NCI-H82 (cell line): ENCODE data around the gene ACTC1.
"Not testable (repeated sequence)": the region's sequence is repeated elsewhere in the genome, so short reads cannot be mapped to it uniquely, and the experiment has no call there.

Source experiments
- DNase-seq: peaks from one replicate; lab custom pipeline; 2025; lab: John Stamatoyannopoulos, UW

Gene ACTC1

DNA sequence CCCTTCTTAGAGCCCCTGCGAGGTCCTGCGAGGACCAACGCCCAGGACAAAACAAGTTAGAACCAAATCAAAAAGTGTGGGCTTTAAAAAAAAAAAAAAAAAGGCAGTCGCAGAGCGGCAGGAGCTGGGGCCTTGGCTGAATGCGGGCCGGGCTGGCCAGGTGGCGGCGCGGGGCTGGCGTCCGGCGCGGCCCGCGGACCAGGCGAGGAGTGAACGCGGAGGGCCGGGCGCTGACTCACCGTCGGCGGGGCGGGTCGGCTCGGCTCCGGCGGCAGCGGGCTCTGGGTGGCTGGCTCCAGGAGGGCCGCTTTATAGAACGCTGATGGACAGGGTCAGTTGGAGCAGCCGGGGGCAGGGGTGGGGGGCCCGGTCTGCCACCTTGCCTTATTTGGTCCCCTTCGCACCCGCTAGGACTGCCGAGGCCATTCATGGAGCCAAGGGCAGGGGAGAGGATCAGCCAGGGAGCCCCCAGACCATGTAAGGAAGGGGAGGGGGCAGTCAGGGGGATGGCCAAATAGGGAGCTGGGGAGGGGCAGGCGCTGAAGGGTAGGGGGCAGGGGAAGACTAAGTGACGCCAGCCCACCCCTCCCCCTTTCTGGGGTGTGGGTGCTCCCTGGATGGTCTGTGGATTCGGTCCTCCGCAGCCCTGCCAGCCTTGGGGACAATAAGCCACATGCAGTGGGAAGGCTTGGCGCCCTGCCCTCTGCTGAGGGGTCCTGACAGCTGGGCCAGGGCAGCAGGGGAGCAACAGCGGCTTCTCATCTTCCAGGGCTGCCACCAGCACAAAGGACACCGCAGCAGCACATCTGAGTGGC lies at the start of gene ACTC1:
ACTC1 (minus strand) TSS at position 283 of the 815 bp plus-strand sequence. CDS start 741 bp downstream, outside the sequence.
- DNase-seq: no peak

DNA sequence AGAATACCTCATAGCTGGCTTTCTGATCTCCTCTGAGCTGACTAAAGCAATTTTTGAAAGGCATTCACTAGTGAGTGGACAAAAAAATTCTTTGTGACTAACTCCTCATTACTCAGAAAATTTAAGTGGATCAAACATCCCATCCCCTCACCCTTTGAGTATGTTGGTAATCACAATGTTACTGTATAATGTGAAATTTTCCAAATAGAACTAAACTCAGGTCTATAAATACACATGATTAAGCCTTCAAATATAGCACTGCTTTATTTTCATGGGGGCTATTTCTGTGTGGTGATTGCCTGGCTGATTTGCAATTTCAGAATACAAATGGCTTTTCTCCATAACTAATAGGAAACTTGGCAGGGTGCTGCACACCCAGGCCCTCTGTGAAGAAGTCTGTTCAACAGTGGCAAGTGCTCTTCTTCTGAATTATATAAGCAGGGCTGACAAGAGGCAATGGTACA lies 45.9 kb upstream of the ACTC1 start:
- DNase-seq: no peak

DNA sequence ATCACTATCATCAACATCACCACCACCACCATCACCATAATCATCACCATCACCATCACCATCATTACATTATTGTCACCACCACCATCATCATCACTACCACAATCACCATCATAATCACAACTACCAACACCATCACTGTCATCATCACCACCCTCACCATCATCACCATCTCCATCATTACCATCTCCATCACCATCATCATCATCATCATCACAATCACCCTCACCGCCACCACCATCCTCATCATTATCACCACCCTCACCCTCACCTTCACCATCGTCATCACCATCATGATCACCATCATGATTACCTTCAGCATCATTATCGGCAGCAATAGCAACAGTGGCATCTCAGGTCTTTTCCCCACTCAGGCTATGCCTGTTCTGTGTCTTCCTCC lies 42.9 kb upstream of the ACTC1 start:
- DNase-seq: no peak

DNA sequence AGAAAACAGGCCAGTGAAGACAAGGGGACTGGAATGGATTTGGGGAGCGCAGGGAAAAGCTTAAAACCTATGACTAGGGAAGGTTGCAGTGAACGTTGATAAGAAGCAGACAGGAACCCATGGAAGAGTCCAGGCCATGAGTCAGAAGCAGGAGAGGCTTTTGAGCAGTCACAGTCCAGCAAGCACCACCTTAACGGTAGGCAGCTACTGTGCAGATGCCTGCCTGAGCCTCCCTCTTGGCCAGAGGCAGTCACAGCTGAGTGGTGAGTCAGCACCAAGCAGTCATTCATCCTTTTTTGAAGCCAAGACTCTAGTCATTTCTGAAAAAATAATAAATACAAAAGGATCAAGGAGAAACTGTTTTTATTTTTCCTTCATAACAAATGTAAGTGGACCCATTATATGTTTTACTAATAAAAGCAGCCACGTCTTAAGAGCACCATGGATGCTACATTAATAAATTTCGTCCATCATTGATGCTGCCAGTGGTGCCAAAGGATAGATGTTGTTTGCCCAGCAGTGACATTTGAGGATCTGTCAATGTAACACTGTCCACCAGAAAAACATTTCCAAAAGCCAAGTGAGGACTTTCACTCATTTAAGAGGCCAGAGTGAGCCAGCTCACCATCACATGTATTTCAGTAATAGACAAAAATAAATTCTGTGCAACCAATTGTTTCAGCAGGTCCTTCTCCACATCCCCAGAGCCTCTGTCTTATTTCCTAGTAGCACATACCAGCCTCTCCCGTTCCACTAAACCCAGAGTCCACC lies 42.1 kb upstream of the ACTC1 start:
- no peak for DNase-seq

DNA sequence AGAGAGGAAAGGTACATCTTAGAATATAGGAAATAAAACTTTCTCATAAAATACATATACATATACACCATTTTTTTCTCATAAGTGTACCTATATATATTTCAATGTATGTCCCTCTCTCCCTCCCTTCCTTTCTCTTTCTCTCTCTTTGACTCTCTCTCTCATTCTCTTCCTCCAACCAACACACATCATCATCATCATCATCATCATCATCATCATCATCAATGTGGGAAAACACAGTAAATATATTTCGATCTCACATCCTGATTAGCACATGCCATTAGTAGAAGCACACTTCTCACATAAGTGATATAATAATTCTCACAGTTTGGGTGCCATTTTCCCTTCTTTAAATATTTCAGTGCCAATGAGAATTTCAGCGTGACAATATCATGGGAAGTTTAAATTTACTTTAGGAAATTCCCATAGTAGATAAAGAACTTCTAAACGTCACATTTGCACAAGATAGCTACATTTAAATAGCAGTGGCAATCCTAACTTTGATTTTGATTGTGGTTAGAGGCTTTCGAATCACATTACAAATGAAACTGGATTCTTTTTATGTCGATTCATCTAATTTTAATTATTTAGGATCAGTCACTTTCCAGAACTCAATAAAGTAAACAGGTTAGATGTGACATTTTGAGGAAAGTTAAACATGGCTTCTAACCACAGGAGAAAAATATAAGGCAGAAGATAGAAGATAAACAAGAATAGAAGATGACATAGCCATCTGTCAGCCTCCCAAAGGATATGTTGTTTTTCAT lies 33.0 kb upstream of the ACTC1 start:
- DNase-seq: no peak

DNA sequence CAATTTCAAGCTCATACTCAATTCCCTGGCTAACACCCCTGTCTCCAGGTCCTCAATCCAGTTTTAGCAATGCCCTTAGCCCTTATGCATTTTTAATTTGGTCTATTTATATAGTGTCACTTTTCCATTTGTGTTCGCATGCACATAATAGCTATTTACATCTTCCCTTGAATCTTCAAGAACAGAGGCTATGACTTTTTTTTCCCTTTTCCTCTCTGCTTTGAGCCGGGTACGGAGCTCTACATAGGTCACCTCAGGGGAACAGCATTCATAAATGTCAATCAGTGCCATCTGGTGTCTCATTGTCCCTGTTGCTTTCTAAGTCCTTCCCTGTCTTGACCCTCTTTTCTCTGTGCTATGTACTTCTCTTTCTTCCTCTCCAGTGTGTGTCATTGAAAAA lies 26.5 kb upstream of the ACTC1 start:
- peak; percentile 93 for DNase-seq

DNA sequence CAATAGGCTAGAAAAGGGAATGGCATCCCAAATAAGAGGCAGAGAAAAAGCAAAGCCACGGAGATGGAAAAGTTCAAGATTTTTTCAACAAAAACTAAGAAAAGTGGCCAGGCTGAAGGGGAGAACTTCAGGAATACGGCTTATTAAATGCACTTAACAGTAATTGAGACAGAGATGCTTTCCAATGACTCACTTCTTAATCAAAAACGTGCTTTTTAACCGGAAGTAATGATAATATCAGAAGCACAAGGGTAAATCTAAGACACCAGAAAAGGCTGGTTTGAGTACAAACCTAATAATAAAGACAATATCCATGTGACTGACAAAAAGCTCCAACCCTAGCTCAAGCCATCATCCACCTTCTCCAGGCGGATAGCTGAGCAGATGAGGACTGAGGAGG lies 24.8 kb upstream of the ACTC1 start:
- DNase-seq: no peak

DNA sequence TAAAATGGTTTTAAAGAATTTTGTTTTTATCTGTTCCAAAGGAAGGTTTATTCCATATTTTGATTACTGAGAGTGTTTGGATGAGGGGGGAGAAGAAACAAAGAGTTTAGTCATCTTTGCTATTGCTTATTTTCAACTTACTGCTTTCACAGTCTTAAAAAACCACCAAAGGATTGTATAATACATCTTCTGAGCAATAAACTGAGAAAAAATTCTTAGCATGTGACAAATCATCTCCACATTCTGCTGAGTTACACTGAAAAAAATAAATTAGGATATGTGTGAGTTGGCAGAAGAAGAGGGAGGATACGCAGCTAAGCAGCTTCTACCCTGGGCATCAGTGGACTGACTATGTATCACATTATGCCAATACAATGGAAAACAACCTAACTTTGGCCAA lies 23.2 kb upstream of the ACTC1 start:
- DNase-seq: no peak

DNA sequence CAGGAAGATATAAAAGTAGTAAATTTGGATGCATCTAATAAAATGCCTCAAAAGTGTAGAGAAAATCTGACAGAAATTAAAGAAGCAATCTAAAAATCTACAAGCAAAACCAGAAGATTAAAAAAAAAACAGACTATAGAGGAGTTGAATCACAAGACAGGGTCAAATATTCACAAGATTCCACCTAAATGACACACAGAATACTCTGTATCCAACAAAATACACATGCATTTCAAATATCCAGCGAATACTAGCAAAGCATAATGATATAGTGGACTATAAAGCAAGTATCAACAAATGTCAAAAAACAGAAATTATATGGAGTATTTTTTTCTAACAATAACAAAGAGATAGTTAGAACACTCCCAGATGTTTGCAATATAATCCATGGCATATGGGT lies 20.5 kb upstream of the ACTC1 start:
- no peak for DNase-seq

DNA sequence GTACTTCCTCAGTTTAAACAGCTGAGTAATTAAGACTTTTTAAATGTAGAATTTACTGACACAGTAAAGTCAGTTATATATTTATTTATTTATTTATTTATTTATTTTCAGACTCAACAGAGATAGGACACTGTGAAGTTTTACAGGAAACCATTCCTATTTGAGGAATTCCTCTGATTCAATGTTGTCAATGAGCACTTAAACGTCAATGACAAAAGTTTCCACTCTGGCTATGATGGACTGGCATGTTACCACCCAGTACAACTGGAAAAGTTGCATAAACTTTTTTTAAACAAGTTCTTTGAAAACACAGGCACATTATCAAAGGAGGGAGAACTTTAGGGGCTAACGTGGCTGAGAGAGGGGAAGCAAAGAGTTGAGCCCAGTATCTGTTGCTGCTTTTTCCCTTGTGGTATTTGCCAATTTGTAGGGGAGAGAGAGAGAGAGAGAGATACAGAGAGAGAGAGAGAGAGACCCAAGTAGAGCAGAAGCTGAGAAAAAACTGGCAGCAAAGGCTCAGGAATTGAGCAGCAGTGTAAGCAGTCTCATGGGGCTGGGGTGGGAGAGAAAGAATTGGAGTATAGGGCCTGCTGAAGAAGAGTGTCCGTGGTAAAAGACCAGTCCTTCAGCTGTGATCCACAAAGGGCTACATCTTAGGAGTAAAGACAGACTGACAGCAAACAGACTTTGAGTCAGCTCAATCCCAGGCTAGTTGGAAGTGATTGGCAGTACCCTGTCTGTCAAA lies 18.3 kb upstream of the ACTC1 start:
- DNase-seq: peak; percentile 19

DNA sequence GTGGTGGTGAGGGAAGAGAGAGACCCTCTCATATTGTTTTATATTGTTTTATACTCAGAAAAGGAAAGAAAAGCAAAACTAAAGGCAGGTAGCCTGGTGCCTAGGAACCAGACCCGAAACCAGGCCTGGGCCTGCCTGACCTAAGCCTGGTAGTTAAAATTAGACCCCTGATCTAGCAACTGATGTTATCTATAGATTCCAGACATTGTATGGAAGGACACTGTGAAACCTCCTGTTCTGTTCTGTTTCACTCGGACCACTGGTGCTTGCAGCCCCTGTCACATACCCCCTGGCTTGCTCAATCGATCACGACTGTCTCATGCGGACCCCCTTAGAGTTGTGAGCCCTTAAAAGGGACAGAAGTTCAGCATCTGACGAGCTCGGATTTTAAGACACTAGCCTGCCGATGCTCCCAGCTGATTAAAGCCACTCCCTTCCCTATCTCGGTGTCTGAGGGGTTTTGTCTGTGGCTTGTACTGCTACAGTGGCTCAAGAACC lies 17.6 kb upstream of the ACTC1 start:
- DNase-seq: not testable (repeated sequence)

DNA sequence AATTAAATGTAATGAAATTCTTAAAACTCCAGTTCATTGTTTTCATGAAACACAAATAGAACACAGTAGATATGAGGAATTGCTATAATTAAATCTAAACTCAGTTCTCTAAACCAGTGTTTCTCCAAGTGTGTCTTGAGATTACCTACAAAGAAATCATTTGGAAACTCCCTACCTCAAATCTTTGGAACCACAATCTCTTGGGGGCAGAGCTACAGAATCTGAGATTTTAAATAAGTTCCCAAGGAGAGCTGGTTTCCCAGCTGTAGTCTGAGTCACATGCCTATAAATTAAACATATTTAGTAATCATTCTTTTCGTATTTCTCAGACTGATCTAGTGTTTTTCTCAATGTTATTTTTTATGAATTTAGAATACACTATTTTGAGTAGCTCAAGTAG lies 17.0 kb upstream of the ACTC1 start:
- DNase-seq: no peak

DNA sequence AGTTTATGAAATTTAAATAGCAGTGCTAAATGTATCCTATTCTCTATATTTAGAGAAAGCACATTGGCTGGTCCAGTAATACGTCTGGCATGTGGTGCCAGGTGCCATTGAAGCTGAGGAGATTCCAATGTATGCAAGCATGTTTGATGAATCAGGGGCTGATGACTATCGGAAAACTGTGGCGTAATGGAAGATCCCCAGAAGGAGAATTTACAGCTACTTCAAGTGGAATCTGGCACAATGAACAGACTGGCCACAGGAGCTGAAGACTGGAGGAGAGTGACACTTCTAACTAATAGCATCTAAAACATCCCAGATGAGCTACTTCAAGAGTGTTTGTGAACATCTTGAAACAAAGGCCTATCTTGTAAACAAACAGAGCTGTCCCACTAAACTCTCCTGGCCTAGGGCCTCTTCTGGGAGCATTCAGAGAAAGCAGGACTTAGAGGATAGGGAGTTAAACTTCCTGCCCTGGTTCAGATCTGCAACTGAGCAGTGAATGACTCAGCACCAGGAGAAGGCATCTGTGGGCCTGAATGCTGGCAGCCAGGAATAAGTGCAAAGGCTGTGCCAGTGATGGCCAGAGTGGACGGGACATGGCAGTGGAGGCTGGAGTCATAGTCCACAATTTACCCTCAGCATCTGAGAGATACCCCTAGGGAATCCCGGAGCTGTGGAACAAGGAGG lies 15.2 kb upstream of the ACTC1 start:
- peak; percentile 34 for DNase-seq

DNA sequence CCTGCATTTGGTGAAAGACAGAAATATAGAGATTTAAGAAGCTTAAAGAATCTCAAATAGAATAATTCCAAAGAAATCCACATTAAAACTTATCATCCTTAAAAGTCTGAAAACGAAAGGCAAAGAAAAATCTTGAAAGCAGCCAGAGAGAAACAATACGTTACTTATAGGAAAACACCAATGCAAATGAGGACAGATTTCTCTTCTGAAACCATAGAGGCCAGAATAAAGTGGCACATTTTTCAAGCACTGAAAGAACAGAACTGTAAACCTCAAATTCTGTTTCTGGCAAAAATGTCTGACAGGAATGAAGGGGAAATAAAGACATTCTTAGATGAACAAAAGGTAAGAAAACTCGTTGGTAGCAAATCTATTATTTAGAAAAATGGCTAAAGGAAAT lies 13.8 kb upstream of the ACTC1 start:
- DNase-seq: no peak

DNA sequence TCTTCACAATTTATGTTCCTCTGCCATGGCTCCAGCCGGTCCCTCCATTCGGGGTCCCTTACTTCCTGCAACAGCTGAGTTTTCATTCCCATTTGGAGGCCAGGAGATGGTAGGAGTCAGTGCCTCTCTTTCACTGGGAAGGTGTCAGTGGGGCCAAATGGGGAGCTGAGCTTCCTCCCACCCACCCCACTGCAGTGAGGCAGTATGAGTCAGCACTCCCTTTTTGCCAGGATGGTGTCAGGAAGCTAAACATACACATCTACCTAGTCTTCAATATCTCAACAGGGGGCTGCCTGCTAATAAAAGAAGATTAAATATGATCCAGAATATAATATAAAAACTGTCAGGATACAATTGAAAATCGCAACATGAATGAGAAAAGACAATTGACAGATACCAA lies 12.7 kb upstream of the ACTC1 start:
- DNase-seq: peak; percentile 67

DNA sequence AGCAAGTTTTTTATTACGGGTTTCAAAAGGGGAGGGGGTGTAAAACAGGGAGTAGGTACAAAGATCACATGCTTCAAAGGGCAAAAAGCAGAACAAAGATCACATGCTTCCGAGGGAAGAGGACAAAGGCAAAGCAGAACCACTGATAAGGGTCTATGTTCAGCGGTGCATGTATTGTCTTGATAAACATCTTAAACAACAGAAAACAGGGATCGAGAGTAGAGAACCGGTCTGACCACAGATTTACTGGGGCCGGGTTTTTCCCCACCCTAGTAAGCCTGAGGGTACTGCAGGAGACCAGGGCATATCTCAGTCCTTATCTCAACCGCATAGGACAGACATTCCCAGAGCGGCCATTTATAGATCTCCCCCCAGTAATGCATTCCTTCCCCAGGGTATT lies 11.9 kb upstream of the ACTC1 start:
- DNase-seq: not testable (repeated sequence)

DNA sequence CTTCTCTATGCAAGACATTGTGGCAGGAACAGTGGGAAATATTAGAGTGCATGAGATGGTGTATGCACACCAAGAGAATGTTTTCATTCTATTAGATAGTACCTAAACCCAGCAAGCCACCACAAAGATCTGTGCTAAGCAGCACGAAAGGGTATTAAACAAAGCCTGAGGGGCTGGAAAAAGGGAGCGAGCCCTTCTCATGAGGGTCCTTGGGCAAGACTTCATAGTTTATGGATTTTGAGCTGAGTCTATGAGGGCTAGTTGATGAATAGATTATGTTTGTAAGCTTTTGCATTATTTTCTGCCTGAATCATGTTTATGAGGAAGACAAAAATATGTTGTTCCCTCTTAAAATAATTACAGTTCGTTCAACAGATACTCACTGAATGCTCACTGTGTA lies 9.4 kb upstream of the ACTC1 start:
- peak; percentile 4 for DNase-seq

DNA sequence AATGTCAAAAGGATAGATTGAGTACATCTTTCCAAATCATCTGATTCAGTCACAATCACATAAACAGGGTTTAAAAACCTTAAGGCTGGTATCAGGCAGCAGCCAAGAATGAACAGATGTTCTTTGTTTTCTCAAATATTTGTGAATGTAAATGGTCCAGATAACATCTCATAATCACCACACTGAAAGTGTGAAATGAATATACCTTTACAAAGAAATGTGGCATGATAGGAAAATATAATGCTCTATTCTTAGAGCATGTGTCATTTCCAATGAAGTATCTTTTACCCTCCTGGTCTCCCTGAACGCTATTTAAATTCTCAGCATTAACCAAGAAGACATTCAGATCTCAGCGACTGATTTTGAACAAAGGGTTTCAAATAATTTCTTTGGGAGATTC lies 8.8 kb upstream of the ACTC1 start:
- no peak for DNase-seq

DNA sequence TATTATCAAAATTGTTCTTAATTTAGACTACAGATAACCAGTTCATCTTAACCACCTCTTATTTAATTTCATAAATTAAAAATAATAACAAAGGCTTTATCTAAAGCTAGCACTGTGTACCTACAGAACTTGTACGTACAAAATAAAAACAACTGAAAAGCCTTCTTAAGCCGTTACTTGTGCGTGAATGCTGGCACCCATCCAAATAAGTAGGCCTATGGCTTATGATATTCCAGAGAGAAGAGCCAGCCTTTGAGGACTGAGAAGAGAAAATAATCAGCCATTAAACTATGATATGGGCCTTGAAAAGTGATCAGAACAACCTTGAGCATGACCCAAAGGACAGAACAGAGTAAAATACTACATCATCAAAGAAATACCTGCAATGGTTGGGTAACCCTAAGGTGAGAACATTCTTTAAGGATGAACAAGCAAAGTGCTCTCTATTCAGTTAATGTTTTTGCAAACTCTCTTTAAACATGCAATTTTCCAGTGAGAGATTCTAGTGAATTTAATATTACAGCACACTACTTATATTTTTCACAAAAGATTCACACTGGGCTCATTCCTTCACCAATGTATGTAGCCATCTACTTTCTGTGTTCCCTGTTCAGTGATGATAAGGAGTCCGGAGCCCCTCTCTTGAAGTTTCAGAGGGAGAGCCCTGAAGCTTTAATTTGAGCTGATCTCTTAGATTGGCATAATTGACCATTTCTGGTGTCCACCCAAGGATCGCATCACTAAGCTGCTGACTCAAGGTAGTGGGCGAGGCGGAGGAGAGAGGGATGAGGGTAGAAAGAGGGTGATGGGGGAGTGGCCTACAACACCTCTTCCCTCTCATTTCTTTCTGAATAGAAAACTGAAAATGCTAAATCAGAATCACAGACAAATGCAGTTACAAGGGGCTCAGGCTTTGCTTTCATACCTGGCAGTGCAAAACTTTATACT lies 7.7 kb upstream of the ACTC1 start:
- peak; percentile 78 for DNase-seq

DNA sequence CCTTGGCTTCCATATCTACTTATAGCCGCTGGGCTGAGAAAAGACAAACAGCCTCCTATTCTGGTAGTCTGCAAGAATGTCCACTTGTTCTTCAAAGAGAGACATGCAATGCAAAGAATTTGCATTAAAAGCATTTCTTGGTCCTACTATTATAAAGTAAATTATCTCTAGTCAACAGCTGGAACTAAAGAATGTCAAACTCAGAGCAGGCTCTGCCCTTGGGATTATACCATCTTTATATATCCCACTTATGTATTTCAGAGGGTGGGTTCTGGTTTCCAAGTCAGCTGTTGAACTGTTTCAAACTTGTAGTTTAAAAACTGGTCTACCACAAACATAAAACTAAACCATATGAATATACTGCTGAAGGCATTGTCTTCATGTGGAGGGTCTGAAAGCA lies 7.0 kb upstream of the ACTC1 start:
- DNase-seq: no peak
